Liver (tissue), 2 donors: ENCODE measurements around the gene KRT1.

Experiments used
- HNF4A ChIP-seq, 2 donors: conservative IDR thresholded peaks; 2 replicates each; pipeline ENCODE4 v1.6.1; 2016; ENCODE audit warnings: antibody characterized with exemption in 2 of 2, mild to moderate bottlenecking in 2 of 2
- TF ChIP-seq, protein P1 (sequence below): IDR thresholded peaks from 2 replicates; pipeline ENCODE4 v1.6.1; 2016; ENCODE audit warnings: antibody characterized with exemption, mild to moderate bottlenecking
- donor health status: healthy.

DNA sequence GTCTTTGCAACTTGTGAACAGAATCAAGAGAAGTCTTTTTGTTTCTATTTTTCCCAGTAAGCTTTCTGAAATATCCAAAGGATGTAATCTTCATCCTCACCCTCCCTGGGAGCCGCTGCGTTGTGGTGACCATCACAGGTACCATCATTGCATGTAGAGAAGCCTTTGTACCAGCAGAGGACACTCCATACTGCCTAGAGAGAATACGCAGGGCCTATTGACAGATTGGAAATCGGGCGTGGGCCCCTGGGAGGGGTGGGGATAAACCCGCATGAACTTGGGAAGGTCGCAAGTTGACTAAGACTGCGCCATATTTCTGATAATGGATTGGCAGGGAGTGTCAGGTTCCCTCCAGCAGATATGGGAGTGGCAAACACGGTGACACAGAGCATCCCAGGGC lies 12.7 kb downstream of the KRT1 start:
- no peak for TF ChIP-seq HNF4A (conservative IDR thresholded peaks at IDR 0.05)
- TF ChIP-seq, protein P1, sequence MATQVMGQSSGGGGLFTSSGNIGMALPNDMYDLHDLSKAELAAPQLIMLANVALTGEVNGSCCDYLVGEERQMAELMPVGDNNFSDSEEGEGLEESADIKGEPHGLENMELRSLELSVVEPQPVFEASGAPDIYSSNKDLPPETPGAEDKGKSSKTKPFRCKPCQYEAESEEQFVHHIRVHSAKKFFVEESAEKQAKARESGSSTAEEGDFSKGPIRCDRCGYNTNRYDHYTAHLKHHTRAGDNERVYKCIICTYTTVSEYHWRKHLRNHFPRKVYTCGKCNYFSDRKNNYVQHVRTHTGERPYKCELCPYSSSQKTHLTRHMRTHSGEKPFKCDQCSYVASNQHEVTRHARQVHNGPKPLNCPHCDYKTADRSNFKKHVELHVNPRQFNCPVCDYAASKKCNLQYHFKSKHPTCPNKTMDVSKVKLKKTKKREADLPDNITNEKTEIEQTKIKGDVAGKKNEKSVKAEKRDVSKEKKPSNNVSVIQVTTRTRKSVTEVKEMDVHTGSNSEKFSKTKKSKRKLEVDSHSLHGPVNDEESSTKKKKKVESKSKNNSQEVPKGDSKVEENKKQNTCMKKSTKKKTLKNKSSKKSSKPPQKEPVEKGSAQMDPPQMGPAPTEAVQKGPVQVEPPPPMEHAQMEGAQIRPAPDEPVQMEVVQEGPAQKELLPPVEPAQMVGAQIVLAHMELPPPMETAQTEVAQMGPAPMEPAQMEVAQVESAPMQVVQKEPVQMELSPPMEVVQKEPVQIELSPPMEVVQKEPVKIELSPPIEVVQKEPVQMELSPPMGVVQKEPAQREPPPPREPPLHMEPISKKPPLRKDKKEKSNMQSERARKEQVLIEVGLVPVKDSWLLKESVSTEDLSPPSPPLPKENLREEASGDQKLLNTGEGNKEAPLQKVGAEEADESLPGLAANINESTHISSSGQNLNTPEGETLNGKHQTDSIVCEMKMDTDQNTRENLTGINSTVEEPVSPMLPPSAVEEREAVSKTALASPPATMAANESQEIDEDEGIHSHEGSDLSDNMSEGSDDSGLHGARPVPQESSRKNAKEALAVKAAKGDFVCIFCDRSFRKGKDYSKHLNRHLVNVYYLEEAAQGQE = no peak
